GM13976 (cell line): ENCODE measurements around the gene CFAP100.

Experiments used
- DNase-seq: peaks from one replicate; pipeline ENCODE4 v3.0.0; 2012; ENCODE audit warnings: low spot score
- in situ Hi-C: fragments of 300-500 bp; cut with MboI; formaldehyde crosslinking; loops from one replicate; pipeline ENCODE4 v1.12.0; 2022; ENCODE audit warnings: low sequenced_read_pairs, mixed read lengths, inconsistent platforms; ENCODE audit not compliant: unreplicated experiment
- TF ChIP-seq, protein P1 (sequence below): IDR thresholded peaks from 2 replicates; pipeline ENCODE4 v1.5.1; 2012; ENCODE audit warnings: borderline replicate concordance, mild to moderate bottlenecking; ENCODE audit not compliant: insufficient read depth; ENCODE audit errors: extremely low read depth, missing control alignments, control extremely low read depth

CFAP100 gene

DNA sequence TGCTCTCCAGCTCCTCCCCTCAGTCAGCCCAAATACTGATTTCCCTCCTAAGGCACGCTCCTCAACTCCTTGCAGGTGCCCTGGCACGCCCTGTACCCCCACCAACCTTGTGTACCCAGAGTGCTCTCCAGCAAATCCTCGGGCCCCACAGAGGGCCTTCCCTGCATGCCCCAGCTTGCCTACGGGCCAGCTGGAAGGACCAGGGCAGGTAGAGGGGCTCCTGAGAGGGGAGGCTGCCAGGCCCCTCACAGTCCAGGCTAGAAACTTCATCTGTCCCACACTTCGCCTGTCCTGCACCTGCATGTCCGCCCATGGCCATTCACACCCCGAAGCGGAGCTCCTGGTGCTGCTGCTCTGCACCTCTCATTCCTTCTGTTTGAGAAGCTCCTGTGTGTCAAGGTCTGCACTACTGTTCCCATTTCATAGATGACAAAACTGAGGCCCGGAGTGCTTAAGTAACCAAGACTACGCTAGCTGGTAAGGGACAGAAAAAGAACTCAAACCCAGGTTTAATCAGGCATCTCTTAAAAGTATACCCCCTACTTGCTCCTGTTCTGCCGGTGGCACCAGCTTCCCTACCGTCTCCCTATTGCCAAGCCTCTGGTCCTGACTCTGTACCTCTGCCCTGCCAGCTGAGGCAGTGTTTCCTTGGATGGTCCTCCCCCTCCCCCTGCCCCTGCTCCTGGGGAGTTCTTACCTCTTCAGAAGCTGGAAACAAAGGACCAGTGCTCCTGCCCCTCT, 45.4 kb downstream of the CFAP100 start:
- TF ChIP-seq, protein P1, sequence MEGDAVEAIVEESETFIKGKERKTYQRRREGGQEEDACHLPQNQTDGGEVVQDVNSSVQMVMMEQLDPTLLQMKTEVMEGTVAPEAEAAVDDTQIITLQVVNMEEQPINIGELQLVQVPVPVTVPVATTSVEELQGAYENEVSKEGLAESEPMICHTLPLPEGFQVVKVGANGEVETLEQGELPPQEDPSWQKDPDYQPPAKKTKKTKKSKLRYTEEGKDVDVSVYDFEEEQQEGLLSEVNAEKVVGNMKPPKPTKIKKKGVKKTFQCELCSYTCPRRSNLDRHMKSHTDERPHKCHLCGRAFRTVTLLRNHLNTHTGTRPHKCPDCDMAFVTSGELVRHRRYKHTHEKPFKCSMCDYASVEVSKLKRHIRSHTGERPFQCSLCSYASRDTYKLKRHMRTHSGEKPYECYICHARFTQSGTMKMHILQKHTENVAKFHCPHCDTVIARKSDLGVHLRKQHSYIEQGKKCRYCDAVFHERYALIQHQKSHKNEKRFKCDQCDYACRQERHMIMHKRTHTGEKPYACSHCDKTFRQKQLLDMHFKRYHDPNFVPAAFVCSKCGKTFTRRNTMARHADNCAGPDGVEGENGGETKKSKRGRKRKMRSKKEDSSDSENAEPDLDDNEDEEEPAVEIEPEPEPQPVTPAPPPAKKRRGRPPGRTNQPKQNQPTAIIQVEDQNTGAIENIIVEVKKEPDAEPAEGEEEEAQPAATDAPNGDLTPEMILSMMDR, result no peak
- no peak for DNase-seq
- in situ Hi-C loops, result no loop called here

DNA sequence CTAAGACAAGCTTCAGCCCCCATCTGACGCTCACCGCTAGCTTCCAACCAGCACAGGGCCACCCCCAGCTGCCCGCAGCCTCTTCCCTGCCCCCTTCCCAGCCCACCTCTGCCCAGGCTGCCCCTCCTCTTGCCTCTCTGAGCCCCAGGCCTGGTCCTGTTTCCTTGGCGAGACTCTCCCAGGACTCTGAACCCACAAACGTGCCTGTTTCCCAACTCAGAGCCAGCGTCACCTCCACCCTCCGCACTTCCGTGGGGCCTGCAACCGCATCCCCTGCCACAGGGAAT, 45.9 kb downstream of the CFAP100 start:
- no peak for DNase-seq
- in situ Hi-C loops, result no loop called here

DNA sequence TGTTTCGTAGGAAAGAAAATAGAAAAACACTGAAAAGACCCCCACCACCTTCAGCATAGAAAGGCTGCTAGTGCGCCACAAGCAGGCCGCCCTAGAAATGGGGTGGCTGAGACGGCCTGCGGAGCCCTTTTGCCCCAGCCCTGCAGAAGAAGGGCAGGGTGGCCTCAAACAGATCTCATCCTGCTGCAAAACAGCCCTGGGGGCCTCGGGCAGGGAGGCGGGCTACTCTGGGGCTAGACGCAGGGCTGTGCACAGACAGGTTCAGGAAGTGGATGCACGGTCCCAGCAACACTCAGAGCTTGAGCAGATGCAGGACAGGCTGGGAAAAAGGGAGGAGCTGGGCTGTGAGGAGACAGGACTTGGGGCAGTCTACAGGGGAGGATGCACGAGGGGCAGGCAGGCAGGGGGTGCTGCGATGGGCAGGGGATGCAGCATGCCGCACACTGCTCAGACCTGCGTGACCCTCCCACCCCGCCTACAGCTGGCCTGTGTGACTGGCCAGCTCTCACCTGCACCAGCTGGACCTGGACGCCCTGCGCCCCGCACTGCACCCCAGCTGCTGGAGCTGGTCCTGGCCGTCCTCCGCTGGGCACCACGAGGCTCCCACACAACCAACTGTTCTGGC, 46.7 kb downstream of the CFAP100 start:
- in situ Hi-C loops, result no loop called here
- TF ChIP-seq, protein P1, result no peak
- DNase-seq, result no peak

More for the DNA sequence above, 45.9 kb downstream of the CFAP100 start:
- TF ChIP-seq, protein P1, result no peak

DNA sequence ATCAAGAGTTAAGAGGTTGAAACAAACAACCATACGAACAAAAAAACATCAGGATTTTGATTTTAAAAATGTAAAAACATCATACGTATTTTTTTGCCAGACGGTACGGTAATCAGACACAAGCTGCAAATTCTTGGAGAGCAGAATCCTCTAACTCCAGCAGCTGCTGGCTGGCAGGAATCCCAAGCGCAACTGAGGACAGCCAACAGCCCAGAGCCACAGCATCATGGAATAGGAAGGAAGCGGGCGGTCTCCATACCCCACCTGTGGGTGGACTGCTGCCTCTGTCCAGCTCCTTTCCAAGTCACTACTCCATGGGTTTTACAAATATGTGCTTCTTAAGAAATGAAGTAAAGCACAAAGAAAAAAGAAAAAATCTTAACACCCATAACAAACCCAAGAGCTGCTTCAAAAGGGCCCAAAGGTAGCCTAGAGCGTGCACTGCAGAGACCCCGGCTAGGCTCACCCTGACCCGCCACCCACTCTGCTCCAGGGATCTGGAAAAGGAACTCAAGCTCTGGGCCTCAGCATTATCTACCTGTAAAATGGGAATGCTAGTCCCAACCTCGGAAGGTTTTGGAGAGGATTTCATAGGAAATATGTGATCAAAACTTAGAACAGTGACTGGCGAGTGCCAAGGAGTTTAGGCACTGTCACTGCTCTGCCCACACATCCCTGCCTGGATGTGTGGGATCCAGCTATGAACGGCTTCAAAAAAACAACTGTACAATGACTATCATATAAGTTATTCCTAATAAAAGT, 47.6 kb downstream of the CFAP100 start:
- TF ChIP-seq, protein P1, result no peak
- DNase-seq, result no peak
- in situ Hi-C loops, result no loop called here

DNA sequence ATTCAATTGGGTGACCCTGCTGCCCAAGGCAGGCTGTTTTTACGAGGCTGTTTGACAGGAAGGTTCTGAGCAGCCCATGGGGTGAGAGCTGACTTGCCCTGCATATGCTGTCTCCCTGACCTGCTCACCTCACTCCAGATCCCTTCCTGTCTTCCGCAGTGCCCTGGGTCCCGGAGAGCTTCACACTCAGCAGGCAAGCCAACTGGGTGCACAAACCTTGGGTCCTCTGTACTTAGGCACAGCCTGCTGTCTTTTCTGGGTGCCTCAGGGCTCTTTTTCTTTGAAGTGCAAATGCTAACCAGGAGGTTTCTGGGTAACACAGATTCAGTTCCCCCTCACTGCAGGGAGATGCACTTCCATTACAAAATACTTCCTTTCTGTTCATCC, 48.1 kb downstream of the CFAP100 start:
- DNase-seq, result no peak
- TF ChIP-seq, protein P1, result no peak
- in situ Hi-C loops, result no loop called here

DNA sequence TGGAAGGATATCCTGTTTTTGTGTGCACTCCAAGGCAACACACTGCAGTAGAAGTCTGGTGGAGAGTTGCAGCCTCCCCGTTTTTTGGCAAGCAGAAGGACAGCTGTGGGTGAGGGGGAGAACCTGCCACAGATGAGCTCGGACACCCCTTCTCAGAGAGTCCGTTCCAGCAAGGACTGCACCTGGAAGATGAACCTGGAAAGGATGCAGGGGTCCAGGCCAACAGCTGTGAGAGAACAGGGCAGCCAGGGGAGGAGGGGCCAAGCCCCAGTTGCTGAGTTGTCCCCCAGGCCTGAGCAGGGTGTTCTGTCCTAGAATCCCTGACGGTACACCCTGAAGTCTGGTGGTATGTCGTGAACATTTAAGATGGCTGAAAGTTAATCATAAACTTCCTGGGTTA, 50.8 kb downstream of the CFAP100 start:
- DNase-seq, result no peak
- in situ Hi-C loops, result no loop called here
- TF ChIP-seq, protein P1, result no peak
